Fibroblast of the aortic adventitia (primary cell): ENCODE results near the gene CYBC1. TPM values are rescaled to one million over a fixed set of nuclear protein-coding genes. Genes with fewer than 3 reads are reported as not detected.
"Not testable (repeated sequence)": the region's sequence is repeated elsewhere in the genome, so short reads cannot be mapped to it uniquely, and the experiment has no call there.

Source experiments
- DNase-seq: peaks from one replicate; pipeline ENCODE4 v3.0.0-alpha.2; 2010; ENCODE audit warnings: low read depth
- H3K4me3 ChIP-seq: 2 replicates; pipeline ENCODE4 v1.5.1; 2011; ENCODE audit warnings: low read depth, mild to moderate bottlenecking, control low read depth, low read length, moderate library complexity
- CTCF ChIP-seq: IDR thresholded peaks from 2 replicates; pipeline ENCODE4 v1.5.1; 2011; ENCODE audit warnings: mild to moderate bottlenecking, low read length, control low read depth, inconsistent platforms; ENCODE audit not compliant: insufficient read depth
- total RNA-seq: library from RNA; depleted of rRNA; stranded (reverse); fragments of >200 nt; gene quantifications from 2 replicates; pipeline ENCODE4 v1.2.3, GENCODE V29; 2012; ENCODE audit warnings: low replicate concordance

CYBC1 gene
- total RNA-seq, 1 donor: 46.4 TPM

GRCh38 chr17:82464567-82464929 lies 14.0 kb upstream of the CYBC1 start:
- TF ChIP-seq CTCF: no peak
- no peak for DNase-seq
- no peak overlapping the region for H3K4me3 ChIP-seq

GRCh38 chr17:82463925-82464566 lies 13.5 kb upstream of the CYBC1 start:
- no peak for DNase-seq
- TF ChIP-seq CTCF: no peak
- H3K4me3 ChIP-seq: no peak overlapping the region

- H3K4me3 ChIP-seq: no peak overlapping the region
- TF ChIP-seq CTCF: no peak
- no peak for DNase-seq
Measured at GRCh38 chr17:82463391-82463790, 12.8 kb upstream of the CYBC1 start.

DNA sequence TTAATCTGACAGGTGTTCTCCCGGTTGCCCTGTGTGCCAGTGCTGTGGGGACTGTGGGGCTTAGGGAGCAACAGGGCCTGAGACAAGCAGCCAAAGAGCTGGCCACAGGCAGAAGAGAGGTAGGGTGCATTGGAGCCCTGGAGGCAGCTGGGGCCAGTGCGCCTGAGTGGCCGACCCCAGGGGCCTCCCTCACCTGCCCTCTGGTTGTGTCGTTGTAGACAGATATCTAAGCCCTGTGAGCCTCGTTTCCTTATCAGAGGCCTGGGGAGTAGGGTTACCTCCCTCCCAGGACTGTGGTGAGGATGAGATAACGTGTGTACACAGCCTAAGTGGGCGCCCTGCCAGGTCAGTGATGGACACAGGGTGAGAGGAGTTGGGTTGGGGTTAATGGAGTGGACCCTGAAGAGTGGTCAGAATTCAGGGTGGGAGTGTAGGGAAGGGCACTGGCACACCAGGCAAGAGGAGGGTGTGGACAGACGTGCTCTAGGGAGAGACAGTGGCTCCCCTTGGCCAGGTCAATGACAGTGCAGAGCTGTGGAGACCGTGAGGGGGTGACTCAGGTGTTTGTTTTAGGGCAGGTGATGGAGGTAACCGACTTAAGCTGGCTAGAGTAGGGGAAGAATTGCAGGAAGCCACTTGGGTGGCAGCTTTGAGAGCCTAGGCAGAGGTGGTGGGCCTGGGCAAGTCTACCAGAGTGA lies 11.4 kb upstream of the CYBC1 start:
- TF ChIP-seq CTCF: no peak
- no peak overlapping the region for H3K4me3 ChIP-seq
- no peak for DNase-seq

- H3K4me3 ChIP-seq, DNase-seq: not testable (repeated sequence)
Measured at GRCh38 chr17:82459936-82460335, 9.4 kb upstream of the CYBC1 start.

- peak overlapping the region; percentile 82 for H3K4me3 ChIP-seq
- TF ChIP-seq CTCF: no peak
- no peak for DNase-seq
Measured at GRCh38 chr17:82458885-82459424, 8.4 kb upstream of the CYBC1 start.

- no peak for TF ChIP-seq CTCF
- peak within 1 kb of the TSS; percentile 82 for H3K4me3 ChIP-seq
- DNase-seq: peak; percentile 98
Measured at GRCh38 chr17:82458179-82458884, 7.8 kb upstream of the CYBC1 start, which contains the start of gene NARF. NARF (plus strand) TSS chr17:82458741; CDS start chr17:82458804, 63 bp downstream.
